PC-9 (cell line): ENCODE results near the gene BEND6. TPM values are rescaled to one million over a fixed set of nuclear protein-coding genes. Genes with fewer than 3 reads are reported as not detected.

Source experiments
- BruUV-seq: library from RNA; stranded (reverse); fragments of 400-500 nt; replicated peaks from 2 replicates; lab custom pipeline; 2021; lab: Mats Ljungman, UMichigan
- CTCF ChIA-PET: fragments of 300-600 bp; sonication (Branson Sonifier 250); formaldehyde crosslinking; loops from one replicate; lab custom pipeline; 2022; ENCODE audit warnings: antibody characterized with exemption; lab: Charles Lee
- POLR2A ChIA-PET: fragments of 300-600 bp; sonication (Branson Sonifier 250); formaldehyde crosslinking; loops from one replicate; lab custom pipeline; 2022; ENCODE audit warnings: antibody characterized with exemption; ENCODE audit not compliant: unreplicated experiment; lab: Charles Lee
- DNase-seq, 2 experiments: peaks; one replicate each; pipeline versions ENCODE4 v3.0.0 to v3.0.0-alpha.2; 2015 to 2022; ENCODE audit warnings: mixed read lengths in 1 of 2
- H2AFZ ChIP-seq: fragments of 200-600 bp; sonication (generic); 2 replicates; pipeline ENCODE4 v1.8.1; 2017; ENCODE audit warnings: antibody characterized with exemption
- H3F3A ChIP-seq: fragments of 200-600 bp; sonication (generic); 2 replicates; pipeline ENCODE4 v1.8.1; 2017; ENCODE audit warnings: antibody characterized with exemption, mild to moderate bottlenecking, low read depth; ENCODE audit not compliant: insufficient read depth
- H3K27ac ChIP-seq: fragments of 200-600 bp; sonication (generic); 2 replicates; pipeline ENCODE4 v1.6.1; 2016; ENCODE audit warnings: mixed run types
- H3K27me3 ChIP-seq: fragments of 200-600 bp; sonication (generic); 2 replicates; pipeline ENCODE4 v1.6.1; 2016; ENCODE audit warnings: low read depth, mixed run types; ENCODE audit not compliant: insufficient read depth
- H3K36me3 ChIP-seq: fragments of 200-600 bp; sonication (generic); 2 replicates; pipeline ENCODE4 v1.6.1; 2016; ENCODE audit warnings: low read depth, mixed run types
- H3K4me1 ChIP-seq: fragments of 200-600 bp; sonication (generic); replicated peaks from 2 replicates; pipeline ENCODE4 v1.6.1; 2016; ENCODE audit warnings: mixed run types; ENCODE audit not compliant: insufficient read depth
- H3K4me2 ChIP-seq: fragments of 200-600 bp; sonication (generic); 2 replicates; pipeline ENCODE4 v1.6.1; 2017; ENCODE audit warnings: mixed run types
- H3K4me3 ChIP-seq: fragments of 200-600 bp; sonication (generic); 2 replicates; pipeline ENCODE4 v1.6.1; 2016; ENCODE audit warnings: mixed run types
- H3K79me2 ChIP-seq: fragments of 200-600 bp; sonication (generic); 2 replicates; pipeline ENCODE4 v1.6.1; 2017; ENCODE audit warnings: low read depth, mixed run types
- H3K9me2 ChIP-seq: fragments of 200-600 bp; sonication (generic); 2 replicates; pipeline ENCODE4 v1.8.1; 2017; ENCODE audit warnings: mild to moderate bottlenecking; ENCODE audit not compliant: insufficient read depth
- H3K9me3 ChIP-seq: fragments of 200-600 bp; sonication (generic); 2 replicates; pipeline ENCODE4 v1.8.1; 2016; ENCODE audit warnings: low read depth; ENCODE audit not compliant: insufficient read depth
- H4K20me1 ChIP-seq: fragments of 200-600 bp; sonication (generic); 2 replicates; pipeline ENCODE4 v1.8.1; 2017; ENCODE audit not compliant: insufficient read depth
- CTCF ChIP-seq: fragments of 200-600 bp; sonication (generic); conservative IDR thresholded peaks from 2 replicates; pipeline ENCODE4 v1.6.1; 2017; ENCODE audit warnings: mixed run types, antibody characterized with exemption, mild to moderate bottlenecking, moderate library complexity
- EZH2 ChIP-seq: fragments of 200-600 bp; sonication (generic); IDR thresholded peaks from 2 replicates; pipeline ENCODE4 v1.8.0; 2017; ENCODE audit warnings: antibody characterized with exemption, low read depth
- intact Hi-C: fragments of 100-400 bp; cut with micrococcal nuclease; formaldehyde crosslinking; loops from one replicate; pipeline ENCODE4 v1.10.0; 2022; ENCODE audit not compliant: unreplicated experiment
- total RNA-seq: library from RNA; stranded (reverse); gene quantifications from 2 replicates; pipeline ENCODE4 v1.2.3, GENCODE V29; 2021

BEND6 gene
- total RNA-seq, 1 experiment from 2014 or later: 5.7 TPM

GRCh38 chr6:56959094-56959493 is 4.2 kb downstream of the BEND6 start:
- TF ChIP-seq EZH2 (no peak), CTCF (no peak)
- no peak overlapping the region for H3K4me3 ChIP-seq
- peaks cover 27% of the 10 kb centered on the region for H3K4me1 ChIP-seq
- no TSS peak for BruUV-seq
- H3K4me2 ChIP-seq: no peak overlapping the region
- ChIA-PET POLR2A (no interaction called here), CTCF (interaction anchor here (0.9 kb wide), 1 partner anchor 61 kb away, joined by 3 read pairs; no protein-coding TSS in a partner anchor)
- H3K36me3 ChIP-seq: no peaks in the 10 kb centered on the region
- H3K27ac ChIP-seq: no peak overlapping the region
- no peak overlapping the region for H2AFZ ChIP-seq
- peaks cover 16% of the 10 kb centered on the region for H3F3A ChIP-seq
- no peaks in the 10 kb centered on the region for H3K9me2 ChIP-seq
- peaks cover 12% of the 10 kb centered on the region; the same call in 1 of the 2 replicates for H3K79me2 ChIP-seq
- DNase-seq: no peak
- intact Hi-C loops: loop anchor here (5.0 kb wide), 1 partner anchor 63 kb away; no protein-coding TSS in a partner anchor
- H4K20me1 ChIP-seq: no peaks in the 10 kb centered on the region
- H3K27me3 ChIP-seq: no peaks in the 10 kb centered on the region
- no peaks in the 10 kb centered on the region for H3K9me3 ChIP-seq

- H3K9me3 ChIP-seq: no peaks in the 10 kb centered on the region
- no peak overlapping the region for H3K4me3 ChIP-seq
- H3K9me2 ChIP-seq: no peaks in the 10 kb centered on the region
- H3K36me3 ChIP-seq: no peaks in the 10 kb centered on the region
- no peak for DNase-seq
- H3F3A ChIP-seq: peaks cover 16% of the 10 kb centered on the region
- H3K27me3 ChIP-seq: no peaks in the 10 kb centered on the region
- 0 out of 2 replicates have a peak overlapping the region, but pooled peaks have one; percentile 14 for H3K4me2 ChIP-seq
- BruUV-seq: no TSS peak
- no peak overlapping the region for H3K27ac ChIP-seq
- H3K4me1 ChIP-seq: peaks cover 27% of the 10 kb centered on the region
- no peak for TF ChIP-seq EZH2
- TF ChIP-seq CTCF: no peak
- no peaks in the 10 kb centered on the region for H4K20me1 ChIP-seq
- ChIA-PET CTCF (interaction anchor here (0.6 kb wide), 1 partner anchor 30 kb away, joined by 4 read pairs; no protein-coding TSS in a partner anchor), POLR2A (no interaction called here)
- peaks cover 9% of the 10 kb centered on the region; the same call in 1 of the 2 replicates for H3K79me2 ChIP-seq
- no peak overlapping the region for H2AFZ ChIP-seq
- intact Hi-C loops: loop anchor here (5.0 kb wide), 1 partner anchor 62 kb away; no protein-coding TSS in a partner anchor
Observed at GRCh38 chr6:56959938-56960337, 5.0 kb downstream of the BEND6 start.

- Histone ChIP-seq H3K4me1 (peaks cover 27% of the 10 kb centered on the region), H3K27ac (no peak overlapping the region), H3K79me2 (peaks cover 9% of the 10 kb centered on the region; the same call in 1 of the 2 replicates), H2AFZ (no peak overlapping the region), H3K4me2 (no peak overlapping the region), H3F3A (peaks cover 6% of the 10 kb centered on the region), H3K9me2 (no peaks in the 10 kb centered on the region), H3K36me3 (no peaks in the 10 kb centered on the region), H4K20me1 (no peaks in the 10 kb centered on the region), H3K27me3 (no peaks in the 10 kb centered on the region), H3K9me3 (no peaks in the 10 kb centered on the region), H3K4me3 (no peak overlapping the region)
- DNase-seq: no peak
- intact Hi-C loops: no loop called here
- TF ChIP-seq EZH2: no peak
- no TSS peak for BruUV-seq
- ChIA-PET CTCF (no interaction called here), POLR2A (no interaction called here)
Observed at GRCh38 chr6:56961151-56961550, 6.2 kb downstream of the BEND6 start.
